Glomerular visceral epithelial cell (primary cell): ENCODE measurements around the gene HDAC4.

Experiments used
- DNase-seq: peaks from one replicate; pipeline ENCODE4 v3.0.0-alpha.2; 2016; ENCODE audit errors: extremely low spot score

HDAC4 gene

GRCh38 chr2:239308661-239309397, 92.0 kb downstream of the HDAC4 start:
- no peak for DNase-seq

DNA sequence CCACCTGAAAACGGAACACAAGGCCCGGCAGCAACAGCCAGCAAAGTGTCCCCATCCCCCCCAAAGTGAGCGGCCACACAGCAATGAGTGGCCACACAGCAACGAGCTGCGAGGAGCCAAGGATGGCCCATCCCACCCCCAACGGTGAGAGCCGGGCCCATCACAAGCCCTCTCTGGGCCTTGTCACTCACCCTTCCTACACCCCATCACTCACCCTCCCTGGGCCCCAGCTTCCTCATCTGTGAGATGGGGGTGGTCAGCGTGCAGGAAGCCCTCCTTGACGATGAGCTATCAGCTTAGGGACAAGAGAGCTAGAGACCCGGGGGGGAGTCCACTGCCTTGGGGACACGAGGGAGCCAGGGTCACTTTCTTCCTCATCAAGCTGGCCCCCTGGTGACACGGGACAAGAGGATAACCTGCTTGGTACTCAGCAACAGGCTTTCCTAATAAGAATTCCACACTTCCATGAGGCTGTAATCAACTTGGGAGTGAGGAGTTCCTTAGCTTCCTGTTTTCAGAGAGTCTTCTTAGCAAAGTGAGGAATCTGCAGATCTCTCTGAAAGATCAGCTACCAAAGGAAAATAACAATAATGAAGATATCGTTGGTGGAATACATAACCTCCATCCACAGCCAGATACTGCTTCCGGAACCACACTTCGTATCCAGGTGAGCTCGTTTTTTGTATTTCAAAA, 92.8 kb downstream of the HDAC4 start:
- DNase-seq: no peak

GRCh38 chr2:239307221-239307569, 93.6 kb downstream of the HDAC4 start:
- DNase-seq: no peak

DNA sequence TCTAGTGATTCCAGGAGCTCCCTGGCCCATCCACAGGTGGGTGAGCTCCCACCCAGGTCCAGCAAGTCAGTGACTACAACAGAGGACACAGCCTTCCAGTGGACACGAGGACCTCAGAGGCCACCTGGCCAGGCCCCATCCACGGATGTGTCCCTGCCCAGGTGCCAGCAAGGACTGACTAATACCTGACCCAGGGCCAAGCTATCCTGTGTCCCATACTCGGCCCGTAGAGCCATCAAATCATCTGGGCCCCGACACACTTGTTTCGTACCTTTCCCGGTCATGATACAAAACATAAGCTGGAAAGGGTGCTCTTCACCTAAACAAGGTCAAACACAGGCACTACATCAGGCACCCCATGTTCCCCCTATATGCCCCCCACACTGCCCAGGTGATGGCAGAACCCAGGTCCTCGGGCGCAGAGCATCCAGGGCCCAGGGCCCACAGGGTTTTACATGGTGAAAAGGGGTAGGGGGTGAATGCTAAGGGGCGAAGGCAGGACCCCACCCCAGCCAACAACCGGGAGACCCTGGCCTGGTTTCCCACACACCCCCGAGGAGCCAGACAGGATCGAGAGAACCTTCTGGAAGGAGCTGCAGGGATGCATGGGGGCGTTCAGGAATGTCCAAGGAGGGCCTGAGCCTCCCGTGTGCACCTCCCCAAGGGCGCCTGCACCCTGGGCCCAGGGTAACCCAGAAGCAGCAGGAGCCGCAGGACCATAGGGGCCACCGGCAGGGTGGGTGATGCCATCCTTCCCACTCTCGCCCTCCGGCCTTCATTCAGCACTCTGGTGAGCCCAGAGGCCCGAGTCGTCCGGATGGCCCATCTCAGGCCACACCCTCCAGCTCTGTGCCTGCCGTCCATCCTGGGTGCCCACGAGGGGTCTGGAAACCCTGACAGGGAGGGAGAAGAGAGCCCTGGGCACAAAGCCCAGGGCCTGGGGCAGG, 94.3 kb downstream of the HDAC4 start:
- no peak for DNase-seq

DNA sequence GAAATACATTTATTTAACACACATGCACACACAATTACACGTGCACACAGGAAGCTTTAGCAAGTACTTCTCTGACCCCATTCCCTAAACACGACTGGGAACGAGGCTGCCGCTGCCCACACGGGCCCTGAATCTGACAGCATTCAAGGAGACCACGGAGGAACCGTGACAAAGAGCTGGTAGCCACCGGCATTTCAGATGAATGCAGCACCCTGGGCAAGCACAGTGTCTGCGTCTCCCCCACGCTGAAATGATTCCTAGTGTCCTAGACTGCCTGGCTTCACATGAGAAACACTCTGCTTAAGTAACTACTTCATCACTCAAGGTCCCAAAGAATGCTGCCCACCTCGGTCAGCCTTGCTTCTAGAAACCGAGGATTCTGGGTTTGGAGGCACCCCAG, 95.0 kb downstream of the HDAC4 start:
- no peak for DNase-seq

DNA sequence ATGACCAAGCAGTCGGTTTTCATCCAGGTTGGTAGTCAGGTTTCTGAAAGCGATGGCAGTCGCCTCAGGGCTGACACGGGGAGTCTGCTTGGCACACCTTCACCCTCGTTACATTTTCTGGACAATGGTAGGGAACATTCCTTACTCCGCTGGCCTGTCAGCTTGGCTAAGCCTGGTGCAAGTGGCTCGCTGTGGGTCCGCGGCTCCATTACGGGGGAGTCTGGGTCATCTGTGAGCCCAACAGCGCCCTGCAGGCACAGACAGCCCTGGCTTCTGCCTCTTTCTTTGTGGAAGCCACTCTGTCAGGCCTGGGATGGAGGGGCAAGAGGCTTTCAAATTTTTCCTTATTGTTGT, 95.6 kb downstream of the HDAC4 start:
- no peak for DNase-seq

GRCh38 chr2:239304533-239305221, 96.1 kb downstream of the HDAC4 start:
- no peak for DNase-seq

DNA sequence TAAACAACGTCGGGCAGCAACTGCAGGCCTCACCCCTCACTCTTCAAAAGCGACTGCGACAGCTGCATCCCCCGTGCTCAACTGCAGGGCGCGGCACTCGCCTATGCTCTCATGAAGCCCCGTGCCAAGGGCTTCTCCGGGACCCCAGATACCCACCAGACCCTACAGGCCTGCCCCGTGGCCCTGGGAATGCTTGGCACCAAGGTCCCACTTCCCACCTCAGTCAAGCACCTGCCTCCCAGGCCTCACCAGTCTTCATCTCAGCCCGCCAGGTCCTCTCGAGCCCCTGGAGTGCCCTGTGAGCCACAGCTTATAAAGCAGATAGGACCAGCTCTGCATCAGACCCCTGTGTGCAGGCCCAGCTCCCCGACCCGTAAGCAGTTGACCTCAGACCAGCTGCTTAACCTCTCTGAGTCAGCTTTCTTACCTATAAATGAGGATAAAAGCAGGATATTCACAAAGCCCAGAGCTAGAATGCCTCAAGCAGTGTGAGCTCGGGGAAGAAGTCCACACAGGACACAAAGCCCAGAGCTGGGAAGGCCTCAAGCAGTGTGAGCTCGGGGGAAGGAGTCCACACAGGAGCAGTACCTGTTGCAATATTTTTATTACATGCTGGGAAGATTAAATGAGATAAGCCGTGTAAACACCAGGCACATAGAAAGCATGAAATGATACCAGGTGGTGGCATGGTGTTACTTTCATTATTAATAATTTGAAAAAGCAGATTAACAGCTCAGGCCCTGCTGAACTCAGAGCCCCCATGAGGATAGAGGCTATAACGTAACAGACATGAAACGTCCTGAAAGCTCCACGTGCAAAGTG, 96.9 kb downstream of the HDAC4 start:
- no peak for DNase-seq

DNA sequence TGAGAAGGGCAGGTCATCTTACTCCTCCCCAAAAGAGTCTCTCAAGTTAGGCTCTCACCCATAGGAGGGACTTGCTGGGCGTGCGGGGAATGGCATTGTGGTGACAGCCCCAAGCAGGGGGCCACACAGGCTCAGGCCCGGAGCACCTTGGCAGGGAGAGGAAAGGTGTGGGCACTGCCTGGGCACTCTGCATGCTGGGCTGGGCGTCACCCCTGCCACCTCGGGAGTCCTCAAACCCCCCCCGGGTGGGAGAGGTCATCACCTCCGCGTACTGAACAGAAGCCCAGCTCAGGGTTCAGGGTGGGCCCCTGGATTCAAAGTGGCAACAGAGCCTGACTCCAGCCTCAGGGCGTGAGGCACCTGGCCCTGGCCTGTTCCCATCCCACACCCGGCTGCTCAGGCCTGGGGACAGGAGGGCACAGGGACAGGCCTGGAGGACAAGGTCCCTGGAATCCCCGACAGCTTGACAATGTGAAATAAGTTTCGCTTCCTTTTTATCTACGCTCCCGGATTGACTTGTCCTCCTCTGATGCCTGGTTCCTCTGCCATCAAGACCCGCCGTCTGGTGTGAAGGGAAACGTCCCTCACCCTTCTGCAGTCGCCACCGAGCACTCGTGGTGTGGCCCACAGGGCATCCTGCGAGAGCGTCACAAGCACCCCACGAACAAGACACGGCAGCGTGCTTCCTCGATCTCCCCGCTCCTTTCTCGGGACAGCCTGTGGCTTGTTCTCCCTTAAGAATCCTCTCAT, 97.8 kb downstream of the HDAC4 start:
- DNase-seq: no peak

- DNase-seq: no peak
Measured at GRCh38 chr2:239302083-239302807, 98.6 kb downstream of the HDAC4 start.

DNA sequence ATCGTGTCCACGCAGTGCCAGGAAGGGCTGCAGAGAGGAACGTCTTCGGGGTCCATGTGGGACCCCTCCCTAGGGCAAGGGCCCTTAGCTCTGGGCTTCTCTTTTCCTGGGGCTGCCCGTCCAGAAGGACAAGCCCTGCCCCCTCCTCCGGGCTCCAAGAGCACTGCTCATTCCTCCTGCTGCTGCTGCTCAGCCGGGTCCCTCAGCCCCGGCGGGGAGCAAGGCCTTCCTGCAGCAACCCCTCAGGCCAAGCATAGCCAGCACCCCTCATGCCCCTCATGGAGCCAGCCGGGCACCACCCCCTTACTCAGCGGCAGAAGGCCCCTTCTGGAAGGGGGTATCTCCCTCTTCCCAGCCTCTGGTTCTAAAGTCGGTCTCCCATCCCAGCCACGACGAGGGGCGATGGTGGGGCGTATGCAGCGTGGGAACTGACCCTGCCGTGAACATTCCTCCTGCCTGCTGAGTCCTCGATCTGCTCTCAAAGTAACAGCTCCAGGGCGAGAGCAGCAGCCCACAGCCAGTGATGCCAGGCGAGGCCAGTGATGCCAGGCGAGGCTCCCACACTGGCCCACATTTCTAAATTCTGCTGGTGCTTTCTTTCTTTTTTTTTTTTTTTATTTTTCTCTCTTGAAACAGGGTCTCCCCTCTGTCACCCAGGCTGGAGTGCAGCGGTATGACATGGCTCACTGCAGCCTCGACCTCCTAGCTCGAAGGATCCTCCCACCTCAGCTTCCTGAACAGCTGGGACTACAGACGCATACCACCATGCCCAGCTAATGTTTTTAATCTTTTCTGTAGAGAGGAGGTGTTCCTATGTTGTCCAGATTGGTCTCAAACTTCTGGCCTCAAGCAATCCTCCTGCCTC, 99.7 kb downstream of the HDAC4 start:
- no peak for DNase-seq

DNA sequence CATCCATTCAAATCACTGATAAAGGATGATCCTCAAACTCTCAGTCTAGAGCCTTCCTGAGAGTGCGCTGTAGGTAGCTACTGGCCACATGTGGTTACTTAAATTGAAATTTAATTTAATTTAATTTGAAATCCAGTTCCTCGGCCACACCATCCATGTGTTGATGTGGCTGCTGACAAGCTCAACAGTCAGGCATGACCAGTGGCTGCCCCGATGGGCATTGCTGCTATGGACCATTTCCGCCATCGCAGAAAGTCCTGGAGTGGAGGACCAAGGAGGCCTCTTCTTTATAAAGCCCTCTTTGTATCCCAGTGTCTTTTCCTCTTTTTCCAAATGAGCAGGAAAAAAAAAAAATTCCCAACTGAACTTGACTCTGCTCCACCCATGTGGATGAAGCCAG, 100.6 kb downstream of the HDAC4 start:
- no peak for DNase-seq

GRCh38 chr2:239299218-239299939, 101.4 kb downstream of the HDAC4 start:
- peak; percentile 12 for DNase-seq

DNA sequence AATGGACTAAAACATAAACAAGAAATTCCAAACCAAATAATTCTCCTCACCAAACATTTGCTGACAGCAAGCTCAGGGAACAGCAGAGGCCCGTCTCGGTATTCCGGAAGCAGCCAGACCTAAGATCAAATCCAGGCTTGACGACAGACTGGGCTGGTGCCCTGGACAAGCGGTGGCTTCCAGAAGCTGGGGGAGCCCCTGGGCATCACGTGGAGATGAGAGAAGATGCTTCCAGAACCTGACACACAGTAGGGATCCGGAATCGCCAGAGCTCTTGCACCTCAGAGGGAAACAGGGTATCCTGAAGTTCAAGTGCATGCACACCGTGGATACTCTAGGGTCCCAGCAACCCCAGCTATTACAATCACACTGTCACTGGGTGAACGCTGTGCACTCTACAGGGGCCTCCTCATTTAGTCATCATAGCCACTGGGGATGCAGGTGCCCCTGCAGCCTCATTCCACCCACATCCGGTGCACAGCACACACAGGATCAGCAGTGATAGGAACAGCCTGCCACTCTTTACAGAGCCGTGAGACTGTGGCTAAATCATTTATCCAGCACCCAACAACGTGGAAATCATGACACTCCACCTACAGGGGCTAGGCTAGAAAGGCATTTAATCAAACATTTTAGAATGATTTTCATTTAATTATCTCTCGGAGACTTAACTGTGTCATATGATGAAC, 102.6 kb downstream of the HDAC4 start:
- DNase-seq: peak; percentile 67

DNA sequence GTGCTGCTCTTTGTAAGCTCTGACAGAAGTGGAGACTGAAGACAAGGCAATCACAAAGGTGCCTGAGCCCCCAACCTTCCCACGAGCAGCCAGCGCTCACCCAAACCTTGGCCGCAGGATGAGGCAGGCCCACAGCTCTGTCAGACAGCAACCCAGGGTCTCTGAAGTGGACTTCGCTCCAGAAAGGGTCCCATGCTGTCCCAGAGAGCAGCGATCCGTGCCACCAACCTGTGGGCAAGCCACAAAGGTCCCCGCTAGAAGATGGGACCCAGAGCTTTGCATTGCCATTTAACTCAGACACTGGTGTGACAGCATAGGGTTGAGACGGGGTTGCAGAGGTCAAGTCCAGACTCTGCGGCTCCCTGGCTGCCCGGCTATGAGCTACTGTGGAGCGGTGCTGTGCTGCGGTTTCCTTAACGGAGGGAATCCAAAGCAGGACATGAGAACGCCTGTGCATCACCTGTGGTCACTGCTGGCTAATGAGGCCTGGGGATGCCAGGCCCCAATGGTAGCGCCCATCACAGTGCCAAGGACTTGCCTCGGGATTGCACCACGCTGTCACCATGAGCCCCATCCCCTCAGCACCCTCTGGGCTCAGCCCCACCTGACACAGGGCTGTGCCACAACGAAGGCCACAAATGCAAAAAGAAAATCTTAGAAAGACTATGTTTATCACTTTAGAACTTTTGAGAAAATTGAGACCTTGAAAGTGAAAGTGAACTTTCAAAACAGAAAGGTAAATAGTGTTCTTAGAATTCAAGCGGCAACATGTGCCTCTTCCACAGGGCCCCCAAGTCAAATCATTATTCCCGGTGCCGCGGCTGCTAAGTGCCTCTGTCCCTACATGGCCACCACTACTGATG, 103.4 kb downstream of the HDAC4 start:
- DNase-seq: no peak
